Glutamatergic neuron (in vitro differentiated cells): ENCODE measurements around the gene GTPBP2. TPM values are rescaled to one million over a fixed set of nuclear protein-coding genes. Genes with fewer than 3 reads are reported as not detected.
"Not testable (repeated sequence)": the region's sequence is repeated elsewhere in the genome, so short reads cannot be mapped to it uniquely, and the experiment has no call there.

Source experiments
- DNase-seq: peaks from one replicate; pipeline ENCODE4 v3.0.0; 2022
- H3K27ac Mint-ChIP-seq: one replicate; pipeline ENCODE4 v1.8.0; 2020; ENCODE audit warnings: mild to moderate bottlenecking, mixed read lengths, inconsistent platforms; ENCODE audit not compliant: unreplicated experiment
- H3K27me3 Mint-ChIP-seq: one replicate; pipeline ENCODE4 v1.8.0; 2020; ENCODE audit warnings: mild to moderate bottlenecking, moderate library complexity, mixed read lengths, inconsistent platforms; ENCODE audit not compliant: unreplicated experiment
- H3K36me3 Mint-ChIP-seq: one replicate; pipeline ENCODE4 v1.8.0; 2020; ENCODE audit warnings: mild to moderate bottlenecking, mixed read lengths, inconsistent platforms; ENCODE audit not compliant: unreplicated experiment
- H3K4me1 Mint-ChIP-seq: one replicate; pipeline ENCODE4 v1.8.0; 2020; ENCODE audit warnings: mild to moderate bottlenecking, low read depth, mixed read lengths, inconsistent platforms; ENCODE audit not compliant: unreplicated experiment
- H3K4me3 Mint-ChIP-seq: one replicate; pipeline ENCODE4 v1.8.0; 2020; ENCODE audit warnings: mild to moderate bottlenecking, mixed read lengths, inconsistent platforms; ENCODE audit not compliant: unreplicated experiment
- H3K9me3 Mint-ChIP-seq: one replicate; pipeline ENCODE4 v1.8.0; 2020; ENCODE audit warnings: mild to moderate bottlenecking, moderate library complexity, mixed read lengths, inconsistent platforms; ENCODE audit not compliant: unreplicated experiment
- CTCF ChIP-seq: fragments of 200-600 bp; sonication (generic); IDR thresholded peaks from one replicate; pipeline ENCODE4 v1.5.0; 2021; ENCODE audit not compliant: partially characterized antibody, unreplicated experiment
- total RNA-seq: library from RNA; stranded (reverse); fragmentation: NEBNext Ultra II Directional; extraction: Animal tissue kit (Norgen Biotek cat#: 25700); gene quantifications from one replicate; pipeline ENCODE4 v1.2.1, GENCODE V29; 2021; ENCODE audit not compliant: unreplicated experiment

GTPBP2 gene
- total RNA-seq, 1 donor from 2014 or later = 114 TPM

DNA sequence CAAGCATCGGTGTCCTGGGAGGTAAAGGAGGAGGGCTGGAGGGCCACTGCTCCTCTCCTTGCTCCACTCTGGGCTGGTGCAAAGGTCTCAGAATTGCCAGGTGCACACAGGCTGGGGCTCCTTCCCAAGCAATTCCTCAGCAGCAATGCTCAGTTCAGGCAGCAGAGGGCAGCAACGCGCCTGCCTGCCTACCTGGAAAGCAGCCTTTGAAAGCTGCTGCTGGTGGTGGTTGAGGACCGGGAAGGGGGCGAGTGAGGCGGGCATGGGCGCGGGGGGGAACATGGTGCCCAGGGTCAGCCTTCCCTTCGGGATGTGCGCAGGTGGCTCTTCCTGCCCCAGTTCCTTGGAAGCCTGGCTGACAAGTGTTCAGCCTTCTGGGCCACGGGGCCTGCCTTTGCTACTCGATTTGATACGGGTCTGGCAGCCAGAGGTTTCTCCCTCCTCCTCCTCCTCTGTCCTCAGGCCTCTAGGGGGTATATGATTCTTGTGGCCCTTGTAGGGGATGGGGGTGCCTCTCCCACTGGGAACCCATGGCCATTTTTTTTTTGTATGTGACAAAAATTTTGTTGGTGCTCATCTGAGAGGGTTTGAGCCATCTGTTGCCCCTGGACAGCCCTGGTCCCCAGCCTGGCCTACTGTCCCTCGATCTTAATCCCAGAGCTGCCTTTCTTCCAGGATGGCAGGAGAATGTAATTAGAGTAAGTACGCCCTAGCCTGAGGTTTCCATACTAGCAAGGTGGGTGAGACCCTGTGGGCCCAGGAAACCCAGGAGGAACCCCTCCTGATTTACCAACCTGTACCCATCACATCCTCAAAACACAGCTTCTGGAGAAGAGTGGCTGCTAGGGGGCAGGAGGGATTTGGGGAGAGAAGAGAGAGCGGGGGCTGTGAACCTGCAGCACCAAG lies 38.4 kb upstream of the GTPBP2 start:
- TF ChIP-seq CTCF = peak; percentile 94
- no peak overlapping the region for H3K27ac Mint-ChIP-seq
- H3K4me3 Mint-ChIP-seq = peak overlapping the region; percentile 34
- H3K27me3 Mint-ChIP-seq = peaks cover 10% of the 10 kb centered on the region
- DNase-seq = peak; percentile 92
- H3K9me3 Mint-ChIP-seq = peaks cover 9% of the 10 kb centered on the region
- peaks cover 4% of the 10 kb centered on the region for H3K4me1 Mint-ChIP-seq
- no peaks in the 10 kb centered on the region for H3K36me3 Mint-ChIP-seq

DNA sequence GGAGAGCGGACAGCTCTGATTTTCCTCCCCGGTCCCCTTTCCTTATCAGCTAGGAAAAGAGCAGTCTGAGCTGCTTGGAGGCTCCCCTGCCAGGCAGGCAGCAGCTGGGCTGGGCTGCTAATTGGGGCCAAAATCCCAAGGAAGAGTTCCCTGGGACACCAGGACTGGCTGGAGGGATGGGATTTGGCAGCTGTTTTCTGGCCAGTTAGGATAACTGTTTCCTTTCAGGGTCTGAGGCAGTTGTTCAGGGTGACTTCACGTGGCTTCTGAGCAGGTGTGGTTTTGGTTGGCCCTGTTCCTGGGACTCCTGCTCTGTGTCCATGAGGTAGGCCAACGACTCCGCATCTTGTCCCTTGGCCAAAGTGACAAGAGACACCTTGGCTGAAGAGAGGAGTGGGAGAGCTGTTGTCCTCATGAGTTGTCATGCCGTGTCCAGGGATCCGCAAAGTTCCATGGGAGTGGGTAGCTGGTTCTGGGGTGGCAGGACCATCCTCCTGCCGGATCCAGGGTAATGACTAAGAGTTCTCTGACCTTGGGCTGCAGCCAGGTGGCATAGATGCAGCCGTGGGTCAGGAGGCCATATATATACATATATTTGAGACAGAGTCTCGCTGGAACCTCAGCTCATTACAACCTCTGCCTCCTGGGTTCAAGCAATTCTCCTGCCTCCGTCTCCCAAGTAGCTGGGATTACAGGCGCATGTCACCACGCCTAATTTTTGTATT lies 37.3 kb upstream of the GTPBP2 start:
- H3K4me3 Mint-ChIP-seq = no peak overlapping the region
- no peaks in the 10 kb centered on the region for H3K36me3 Mint-ChIP-seq
- no peak for TF ChIP-seq CTCF
- DNase-seq = no peak
- H3K27me3 Mint-ChIP-seq = peaks cover 8% of the 10 kb centered on the region
- peaks cover 4% of the 10 kb centered on the region for H3K4me1 Mint-ChIP-seq
- H3K27ac Mint-ChIP-seq = no peak overlapping the region
- peaks cover 9% of the 10 kb centered on the region for H3K9me3 Mint-ChIP-seq

DNA sequence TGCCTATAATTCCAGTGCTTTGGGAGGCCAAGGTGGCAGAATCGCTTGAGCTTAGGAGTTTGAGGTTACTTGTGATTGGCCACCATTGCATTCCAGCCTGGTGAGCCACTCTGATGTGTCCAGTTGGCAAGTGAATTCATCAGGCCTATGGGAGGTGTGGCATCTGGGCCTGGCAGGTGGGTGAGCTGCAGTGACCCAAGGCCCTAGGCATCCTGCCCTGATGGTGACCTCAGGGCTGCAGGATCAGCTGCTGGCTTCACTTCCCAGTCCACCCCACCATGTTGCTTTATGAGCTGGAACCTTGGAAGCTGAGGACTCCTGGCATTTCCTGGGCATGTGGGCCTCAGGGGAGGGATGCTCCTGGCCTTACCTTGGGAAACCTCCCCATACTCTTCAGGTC lies 36.3 kb upstream of the GTPBP2 start:
- no peak for DNase-seq
- Mint-ChIP-seq H3K4me1 (peaks cover 4% of the 10 kb centered on the region), H3K27me3 (peaks cover 8% of the 10 kb centered on the region), H3K4me3 (no peak overlapping the region), H3K27ac (no peak overlapping the region), H3K36me3 (peaks cover 6% of the 10 kb centered on the region), H3K9me3 (peaks cover 11% of the 10 kb centered on the region)
- no peak for TF ChIP-seq CTCF

GRCh38 chr6:43662948-43663347 lies 33.9 kb upstream of the GTPBP2 start:
- H3K27ac Mint-ChIP-seq, DNase-seq, H3K27me3 Mint-ChIP-seq, H3K4me3 Mint-ChIP-seq, H3K9me3 Mint-ChIP-seq, H3K36me3 Mint-ChIP-seq, H3K4me1 Mint-ChIP-seq: not testable (repeated sequence)

DNA sequence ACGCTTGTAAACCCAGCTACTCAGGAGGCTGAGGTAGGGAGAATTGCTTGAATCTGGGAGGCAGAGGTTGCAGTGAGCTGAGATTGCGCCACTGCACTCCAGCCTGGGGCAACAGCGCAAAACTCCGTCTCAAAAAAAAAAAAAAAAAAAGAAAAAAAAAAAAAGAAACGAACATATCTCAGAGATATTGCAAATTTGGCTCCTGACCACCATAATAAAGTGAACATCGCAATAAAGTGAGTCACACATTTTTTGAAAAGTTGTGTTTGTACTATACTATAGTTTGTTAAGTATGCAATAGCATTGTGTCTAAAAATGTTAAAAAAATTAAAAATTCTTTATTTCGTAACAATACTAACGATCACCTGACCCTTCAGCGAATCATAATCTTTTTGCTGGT lies 29.1 kb upstream of the GTPBP2 start:
- H3K27ac Mint-ChIP-seq = no peak overlapping the region
- TF ChIP-seq CTCF = no peak
- H3K4me3 Mint-ChIP-seq = no peak overlapping the region
- H3K36me3 Mint-ChIP-seq = peaks cover 6% of the 10 kb centered on the region
- no peaks in the 10 kb centered on the region for H3K27me3 Mint-ChIP-seq
- no peaks in the 10 kb centered on the region for H3K4me1 Mint-ChIP-seq
- H3K9me3 Mint-ChIP-seq = peaks cover 3% of the 10 kb centered on the region
- no peak for DNase-seq
